ENCODE measurements around the gene ASB7. TPM values are rescaled to one million over a fixed set of nuclear protein-coding genes. Genes with fewer than 3 reads are reported as not detected.

ASB7 gene
- total and polyA plus RNA-seq, 2 experiments from 2014 or later, result 4.1 to 13.9 TPM

DNA sequence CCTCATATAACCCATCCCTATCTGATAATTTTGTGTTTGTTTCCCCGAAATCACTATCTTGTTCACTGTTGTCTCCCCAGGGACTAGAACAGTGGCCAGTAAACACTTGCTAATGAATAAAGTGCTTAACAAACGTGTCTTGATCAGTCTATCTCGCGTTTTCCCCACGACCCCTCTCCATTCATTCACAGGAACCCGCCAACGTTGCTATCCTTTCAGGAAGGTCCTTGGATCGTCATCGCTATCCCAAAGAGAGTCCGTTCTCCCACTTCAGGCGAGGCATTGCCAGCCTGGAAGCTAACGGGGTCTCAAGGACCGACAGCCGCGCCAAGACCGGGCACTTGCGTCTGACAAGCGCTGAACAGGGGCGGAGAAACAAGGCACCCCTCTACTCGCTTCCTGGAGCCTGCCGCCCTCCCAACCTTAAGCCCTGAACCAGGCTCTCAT, 749 bp upstream of the ASB7 start (continued):
- TF ChIP-seq, protein P1, sequence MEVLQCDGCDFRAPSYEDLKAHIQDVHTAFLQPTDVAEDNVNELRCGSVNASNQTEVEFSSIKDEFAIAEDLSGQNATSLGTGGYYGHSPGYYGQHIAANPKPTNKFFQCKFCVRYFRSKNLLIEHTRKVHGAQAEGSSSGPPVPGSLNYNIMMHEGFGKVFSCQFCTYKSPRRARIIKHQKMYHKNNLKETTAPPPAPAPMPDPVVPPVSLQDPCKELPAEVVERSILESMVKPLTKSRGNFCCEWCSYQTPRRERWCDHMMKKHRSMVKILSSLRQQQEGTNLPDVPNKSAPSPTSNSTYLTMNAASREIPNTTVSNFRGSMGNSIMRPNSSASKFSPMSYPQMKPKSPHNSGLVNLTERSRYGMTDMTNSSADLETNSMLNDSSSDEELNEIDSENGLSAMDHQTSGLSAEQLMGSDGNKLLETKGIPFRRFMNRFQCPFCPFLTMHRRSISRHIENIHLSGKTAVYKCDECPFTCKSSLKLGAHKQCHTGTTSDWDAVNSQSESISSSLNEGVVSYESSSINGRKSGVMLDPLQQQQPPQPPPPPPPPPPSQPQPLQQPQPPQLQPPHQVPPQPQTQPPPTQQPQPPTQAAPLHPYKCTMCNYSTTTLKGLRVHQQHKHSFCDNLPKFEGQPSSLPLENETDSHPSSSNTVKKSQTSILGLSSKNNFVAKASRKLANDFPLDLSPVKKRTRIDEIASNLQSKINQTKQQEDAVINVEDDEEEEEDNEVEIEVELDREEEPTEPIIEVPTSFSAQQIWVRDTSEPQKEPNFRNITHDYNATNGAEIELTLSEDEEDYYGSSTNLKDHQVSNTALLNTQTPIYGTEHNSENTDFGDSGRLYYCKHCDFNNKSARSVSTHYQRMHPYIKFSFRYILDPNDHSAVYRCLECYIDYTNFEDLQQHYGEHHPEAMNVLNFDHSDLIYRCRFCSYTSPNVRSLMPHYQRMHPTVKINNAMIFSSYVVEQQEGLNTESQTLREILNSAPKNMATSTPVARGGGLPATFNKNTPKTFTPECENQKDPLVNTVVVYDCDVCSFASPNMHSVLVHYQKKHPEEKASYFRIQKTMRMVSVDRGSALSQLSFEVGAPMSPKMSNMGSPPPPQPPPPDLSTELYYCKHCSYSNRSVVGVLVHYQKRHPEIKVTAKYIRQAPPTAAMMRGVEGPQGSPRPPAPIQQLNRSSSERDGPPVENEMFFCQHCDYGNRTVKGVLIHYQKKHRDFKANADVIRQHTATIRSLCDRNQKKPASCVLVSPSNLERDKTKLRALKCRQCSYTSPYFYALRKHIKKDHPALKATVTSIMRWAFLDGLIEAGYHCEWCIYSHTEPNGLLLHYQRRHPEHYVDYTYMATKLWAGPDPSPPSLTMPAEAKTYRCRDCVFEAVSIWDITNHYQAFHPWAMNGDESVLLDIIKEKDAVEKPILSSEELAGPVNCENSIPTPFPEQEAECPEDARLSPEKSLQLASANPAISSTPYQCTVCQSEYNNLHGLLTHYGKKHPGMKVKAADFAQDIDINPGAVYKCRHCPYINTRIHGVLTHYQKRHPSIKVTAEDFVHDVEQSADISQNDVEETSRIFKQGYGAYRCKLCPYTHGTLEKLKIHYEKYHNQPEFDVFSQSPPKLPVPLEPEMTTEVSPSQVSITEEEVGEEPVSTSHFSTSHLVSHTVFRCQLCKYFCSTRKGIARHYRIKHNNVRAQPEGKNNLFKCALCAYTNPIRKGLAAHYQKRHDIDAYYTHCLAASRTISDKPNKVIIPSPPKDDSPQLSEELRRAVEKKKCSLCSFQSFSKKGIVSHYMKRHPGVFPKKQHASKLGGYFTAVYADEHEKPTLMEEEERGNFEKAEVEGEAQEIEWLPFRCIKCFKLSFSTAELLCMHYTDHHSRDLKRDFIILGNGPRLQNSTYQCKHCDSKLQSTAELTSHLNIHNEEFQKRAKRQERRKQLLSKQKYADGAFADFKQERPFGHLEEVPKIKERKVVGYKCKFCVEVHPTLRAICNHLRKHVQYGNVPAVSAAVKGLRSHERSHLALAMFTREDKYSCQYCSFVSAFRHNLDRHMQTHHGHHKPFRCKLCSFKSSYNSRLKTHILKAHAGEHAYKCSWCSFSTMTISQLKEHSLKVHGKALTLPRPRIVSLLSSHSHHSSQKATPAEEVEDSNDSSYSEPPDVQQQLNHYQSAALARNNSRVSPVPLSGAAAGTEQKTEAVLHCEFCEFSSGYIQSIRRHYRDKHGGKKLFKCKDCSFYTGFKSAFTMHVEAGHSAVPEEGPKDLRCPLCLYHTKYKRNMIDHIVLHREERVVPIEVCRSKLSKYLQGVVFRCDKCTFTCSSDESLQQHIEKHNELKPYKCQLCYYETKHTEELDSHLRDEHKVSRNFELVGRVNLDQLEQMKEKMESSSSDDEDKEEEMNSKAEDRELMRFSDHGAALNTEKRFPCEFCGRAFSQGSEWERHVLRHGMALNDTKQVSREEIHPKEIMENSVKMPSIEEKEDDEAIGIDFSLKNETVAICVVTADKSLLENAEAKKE (CRISPR knock-in tag; IDR thresholded peaks at IDR 0.05), result no peak

DNA sequence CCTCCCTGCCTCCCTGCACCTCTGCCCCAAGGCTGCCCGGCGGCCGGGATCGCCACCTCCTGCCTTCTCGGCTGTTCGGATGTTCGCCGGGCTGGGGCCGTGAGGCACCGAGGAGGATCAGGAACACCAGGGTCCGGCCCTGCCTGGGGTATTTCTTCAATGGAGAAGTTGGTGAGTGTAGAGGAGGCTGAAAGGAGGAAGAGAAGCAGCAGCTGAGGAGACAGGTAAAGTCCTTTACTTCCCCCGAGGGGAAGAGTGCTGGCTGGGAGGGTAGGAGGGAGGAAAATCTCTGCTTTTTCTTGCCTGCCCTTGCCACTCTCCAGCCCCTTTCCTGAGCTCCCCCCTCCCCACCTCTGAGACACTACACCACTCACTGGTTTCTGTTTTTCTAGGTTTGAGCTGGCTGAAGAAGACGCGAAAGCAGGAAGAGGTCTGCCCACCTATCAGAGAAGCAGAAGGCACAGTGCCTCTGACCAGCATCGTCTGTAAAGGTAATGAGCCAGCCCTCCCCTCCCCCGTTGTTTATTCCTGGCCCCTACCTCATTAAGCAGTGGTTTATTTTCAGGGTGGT, 519 bp downstream of the ASB7 start:
- Histone ChIP-seq H2AFZ (peak overlapping the region; percentile 86; the same call in 1 of the 2 replicates), H3K27ac (ENCODE audit: low read depth) (peak overlapping the region; percentile 82; the same call in 1 of the 2 replicates), H4K20me1 (replicated peaks; ENCODE audit: insufficient read depth) (0 out of 2 replicates have a peak, but pooled peaks cover 7% of the 10 kb centered on the region), H3K27me3 (ENCODE audit: insufficient read depth) (no peaks in the 10 kb centered on the region), H3F3A (replicated peaks; ENCODE audit: low read depth) (no peaks in the 10 kb centered on the region), H3K79me2 (replicated peaks; ENCODE audit: insufficient read depth) (peaks cover 80% of the 10 kb centered on the region), H3K4me2 (peak overlapping the region; percentile 87), H3K9me2 (ENCODE audit: insufficient read depth) (no peaks in the 10 kb centered on the region), H3K4me3 (peak overlapping the region; percentile 95), H3K36me3 (ENCODE audit: insufficient read depth) (peaks cover 10% of the 10 kb centered on the region; the same call in 1 of the 2 replicates), H3K4me1 (ENCODE audit: insufficient read depth) (peaks cover 10% of the 10 kb centered on the region)
- TF ChIP-seq, protein P2, sequence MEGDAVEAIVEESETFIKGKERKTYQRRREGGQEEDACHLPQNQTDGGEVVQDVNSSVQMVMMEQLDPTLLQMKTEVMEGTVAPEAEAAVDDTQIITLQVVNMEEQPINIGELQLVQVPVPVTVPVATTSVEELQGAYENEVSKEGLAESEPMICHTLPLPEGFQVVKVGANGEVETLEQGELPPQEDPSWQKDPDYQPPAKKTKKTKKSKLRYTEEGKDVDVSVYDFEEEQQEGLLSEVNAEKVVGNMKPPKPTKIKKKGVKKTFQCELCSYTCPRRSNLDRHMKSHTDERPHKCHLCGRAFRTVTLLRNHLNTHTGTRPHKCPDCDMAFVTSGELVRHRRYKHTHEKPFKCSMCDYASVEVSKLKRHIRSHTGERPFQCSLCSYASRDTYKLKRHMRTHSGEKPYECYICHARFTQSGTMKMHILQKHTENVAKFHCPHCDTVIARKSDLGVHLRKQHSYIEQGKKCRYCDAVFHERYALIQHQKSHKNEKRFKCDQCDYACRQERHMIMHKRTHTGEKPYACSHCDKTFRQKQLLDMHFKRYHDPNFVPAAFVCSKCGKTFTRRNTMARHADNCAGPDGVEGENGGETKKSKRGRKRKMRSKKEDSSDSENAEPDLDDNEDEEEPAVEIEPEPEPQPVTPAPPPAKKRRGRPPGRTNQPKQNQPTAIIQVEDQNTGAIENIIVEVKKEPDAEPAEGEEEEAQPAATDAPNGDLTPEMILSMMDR (conservative IDR thresholded peaks at IDR 0.05; ENCODE audit: low read depth in 2 of 2), result no peak
- TF ChIP-seq, protein P3, sequence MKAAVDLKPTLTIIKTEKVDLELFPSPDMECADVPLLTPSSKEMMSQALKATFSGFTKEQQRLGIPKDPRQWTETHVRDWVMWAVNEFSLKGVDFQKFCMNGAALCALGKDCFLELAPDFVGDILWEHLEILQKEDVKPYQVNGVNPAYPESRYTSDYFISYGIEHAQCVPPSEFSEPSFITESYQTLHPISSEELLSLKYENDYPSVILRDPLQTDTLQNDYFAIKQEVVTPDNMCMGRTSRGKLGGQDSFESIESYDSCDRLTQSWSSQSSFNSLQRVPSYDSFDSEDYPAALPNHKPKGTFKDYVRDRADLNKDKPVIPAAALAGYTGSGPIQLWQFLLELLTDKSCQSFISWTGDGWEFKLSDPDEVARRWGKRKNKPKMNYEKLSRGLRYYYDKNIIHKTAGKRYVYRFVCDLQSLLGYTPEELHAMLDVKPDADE (IDR thresholded peaks at IDR 0.05), result no peak
- TF ChIP-seq POLR2AphosphoS5 (IDR thresholded peaks at IDR 0.05; ENCODE audit: low read depth), result 0 out of 2 replicates have a peak, but pooled peaks have one; percentile 1
- Mint-ChIP-seq H3K4me1 (peaks cover 12% of the 10 kb centered on the region), H3K36me3 (ENCODE audit: low read depth) (peaks cover 8% of the 10 kb centered on the region; the same call in 1 of the 3 replicates), H3K27me3 (ENCODE audit: insufficient read depth, low read depth, poor library complexity) (peaks cover 4% of the 10 kb centered on the region), H3K27ac (peak overlapping the region; percentile 95), H3K4me3 (no peak overlapping the region; the same call in 2 of the 3 replicates), H3K9me3 (no peaks in the 10 kb centered on the region)
- DNase-seq (ENCODE audit: low spot score), result peak; percentile 67
- ATAC-seq, result peak; percentile 68

Measured in GM23338 (cell line).